Neural cell (in vitro differentiated cells): Measurements from ENCODE around the gene CLASP2. TPM values are rescaled to one million over a fixed set of nuclear protein-coding genes. Genes with fewer than 3 reads are reported as not detected.

Experiments
- H2AFZ ChIP-seq: fragments of 200-600, 300-800 bp; sonication (generic), shearing (Covaris generic); 2 replicates; pipeline ENCODE4 v1.6.0; 2014; ENCODE audit warnings: low read depth, mild to moderate bottlenecking, antibody characterized with exemption, low read length, moderate library complexity
- H3F3A ChIP-seq: fragments of 200-600 bp; shearing (Covaris generic); 2 replicates; pipeline ENCODE4 v1.6.1; 2016; ENCODE audit warnings: mild to moderate bottlenecking, moderate library complexity, mixed read lengths, antibody characterized with exemption, low read length; ENCODE audit not compliant: insufficient read depth, poor library complexity, severe bottlenecking
- H3K27ac ChIP-seq: fragments of 200-600, 300-800 bp; sonication (generic), shearing (Covaris generic); 2 replicates; pipeline ENCODE4 v1.5.1; 2014; ENCODE audit warnings: mild to moderate bottlenecking, low read length, moderate library complexity
- H3K27me3 ChIP-seq: fragments of 300-800, 200-600 bp; sonication (generic), shearing (Covaris generic); 2 replicates; pipeline ENCODE4 v1.6.0; 2014; ENCODE audit warnings: mild to moderate bottlenecking, low read depth, low read length, moderate library complexity; ENCODE audit not compliant: insufficient read depth
- H3K36me3 ChIP-seq: fragments of 300-800, 200-600 bp; sonication (generic), shearing (Covaris generic); 2 replicates; pipeline ENCODE4 v1.5.1; 2014; ENCODE audit warnings: mild to moderate bottlenecking, antibody characterized with exemption, low read length, moderate library complexity; ENCODE audit not compliant: insufficient read depth
- H3K4me2 ChIP-seq: fragments of 300-800, 200-600 bp; sonication (generic), shearing (Covaris generic); 2 replicates; pipeline ENCODE4 v1.6.0; 2014; ENCODE audit warnings: mild to moderate bottlenecking, low read length
- H3K4me3 ChIP-seq: fragments of 300-800, 200-600 bp; sonication (generic), shearing (Covaris generic); 2 replicates; pipeline ENCODE4 v1.5.1; 2014; ENCODE audit warnings: mild to moderate bottlenecking, low read length, moderate library complexity
- H3K79me2 ChIP-seq: fragments of 200-600 bp; shearing (Covaris generic); replicated peaks from 2 replicates; pipeline ENCODE4 v1.6.0; 2014; ENCODE audit warnings: mild to moderate bottlenecking, low read length, moderate library complexity; ENCODE audit not compliant: insufficient read depth
- H3K9ac ChIP-seq: fragments of 300-800, 200-600 bp; sonication (generic), shearing (Covaris generic); 2 replicates; pipeline ENCODE4 v1.6.1; 2016; ENCODE audit warnings: mild to moderate bottlenecking, low read length, mixed read lengths
- H3K9me2 ChIP-seq: fragments of 200-600 bp; shearing (Covaris generic); 2 replicates; pipeline ENCODE4 v1.6.1; 2016; ENCODE audit warnings: mild to moderate bottlenecking, low read length, mixed read lengths; ENCODE audit not compliant: insufficient read depth
- H3K9me3 ChIP-seq: fragments of 200-600, 300-800 bp; sonication (generic), shearing (Covaris generic); 2 replicates; pipeline ENCODE4 v1.6.1; 2016; ENCODE audit warnings: mild to moderate bottlenecking, mixed run types, low read length, moderate library complexity, mixed read lengths
- H4K20me1 ChIP-seq: fragments of 200-600 bp; shearing (Covaris generic); 2 replicates; pipeline ENCODE4 v1.6.1; 2016; ENCODE audit warnings: mild to moderate bottlenecking, mixed run types; ENCODE audit not compliant: insufficient read depth
- CTCF ChIP-seq: fragments of 450-650 bp; IDR thresholded peaks from 2 replicates; pipeline ENCODE4 v1.5.1; 2014; ENCODE audit warnings: antibody characterized with exemption, mild to moderate bottlenecking, moderate library complexity; ENCODE audit not compliant: poor library complexity, severe bottlenecking
- EP300 ChIP-seq: fragments of 450-650 bp; conservative IDR thresholded peaks from 2 replicates; pipeline ENCODE4 v1.6.1; 2014; ENCODE audit warnings: antibody characterized with exemption, mild to moderate bottlenecking, moderate library complexity; ENCODE audit not compliant: poor library complexity, severe bottlenecking
- EZH2 ChIP-seq: fragments of 200-600, 300-800 bp; shearing (Covaris generic), sonication (generic); IDR thresholded peaks from 2 replicates; pipeline ENCODE4 v1.6.1; 2014; ENCODE audit warnings: antibody characterized with exemption, low read length, borderline replicate concordance, mild to moderate bottlenecking; ENCODE audit not compliant: insufficient read depth, poor library complexity, severe bottlenecking
- MXI1 ChIP-seq: fragments of 450-650 bp; conservative IDR thresholded peaks from 2 replicates; pipeline ENCODE4 v1.6.1; 2014; ENCODE audit warnings: antibody characterized with exemption, mild to moderate bottlenecking; ENCODE audit not compliant: poor library complexity, severe bottlenecking
- POLR2AphosphoS5 ChIP-seq: IDR thresholded peaks from 2 replicates; pipeline ENCODE4 v1.6.1; 2012
- RAD21 ChIP-seq: fragments of 450-650 bp; conservative IDR thresholded peaks from 2 replicates; pipeline ENCODE4 v1.6.1; 2014; ENCODE audit warnings: antibody characterized with exemption, mild to moderate bottlenecking, moderate library complexity
- REST ChIP-seq: IDR thresholded peaks from 2 replicates; pipeline ENCODE4 v1.6.1; 2012; ENCODE audit warnings: borderline replicate concordance
- SMC3 ChIP-seq: fragments of 450-650 bp; conservative IDR thresholded peaks from 2 replicates; pipeline ENCODE4 v1.6.1; 2014; ENCODE audit warnings: antibody characterized with exemption, mild to moderate bottlenecking, moderate library complexity; ENCODE audit not compliant: poor library complexity
- TAF1 ChIP-seq: IDR thresholded peaks from 2 replicates; pipeline ENCODE4 v1.6.1; 2012; ENCODE audit warnings: low read depth
- polyA plus RNA-seq: library from polyadenylated mRNA; depleted of rRNA; stranded (reverse); fragments of >200 nt; gene quantifications from 2 replicates; pipeline ENCODE4 v1.2.3, GENCODE V29; 2014

CLASP2 gene
- polyA plus RNA-seq, 1 donor from 2014 or later, result 938 TPM

- no peak overlapping the region for H2AFZ ChIP-seq
- no peak overlapping the region for H3K4me2 ChIP-seq
- no peak overlapping the region for H3K27ac ChIP-seq
- no peak overlapping the region for H3K4me3 ChIP-seq
- H3K9me2 ChIP-seq, result no peaks in the 10 kb centered on the region
- H3K27me3 ChIP-seq, result no peaks in the 10 kb centered on the region
- H3K36me3 ChIP-seq, result no peaks in the 10 kb centered on the region
- H3K9ac ChIP-seq, result no peak overlapping the region
- H3K9me3 ChIP-seq, result peaks cover 8% of the 10 kb centered on the region
- no peaks in the 10 kb centered on the region for H3F3A ChIP-seq
- H4K20me1 ChIP-seq, result no peaks in the 10 kb centered on the region
- TF ChIP-seq EP300, result no peak
- no peak for TF ChIP-seq POLR2AphosphoS5
- TF ChIP-seq SMC3, result no peak
- no peak for TF ChIP-seq RAD21
- no peak for TF ChIP-seq MXI1
- no peak for TF ChIP-seq CTCF
- TF ChIP-seq EZH2, result no peak
- TF ChIP-seq REST, result no peak
- no peak for TF ChIP-seq TAF1
- peaks cover 14% of the 10 kb centered on the region for H3K79me2 ChIP-seq
Measured at GRCh38 chr3:33699275-33699674, 18.8 kb downstream of the CLASP2 start.

- no peaks in the 10 kb centered on the region for H3K9me2 ChIP-seq
- no peak overlapping the region for H3K27ac ChIP-seq
- no peaks in the 10 kb centered on the region for H3K36me3 ChIP-seq
- TF ChIP-seq MXI1 (no peak), CTCF (no peak), EP300 (no peak), POLR2AphosphoS5 (no peak), TAF1 (no peak), RAD21 (no peak), SMC3 (no peak), REST (no peak), EZH2 (no peak)
- H3F3A ChIP-seq, result no peaks in the 10 kb centered on the region
- H3K79me2 ChIP-seq, result peaks cover 5% of the 10 kb centered on the region
- H3K27me3 ChIP-seq, result no peaks in the 10 kb centered on the region
- no peak overlapping the region for H2AFZ ChIP-seq
- no peaks in the 10 kb centered on the region for H3K9me3 ChIP-seq
- no peak overlapping the region for H3K4me2 ChIP-seq
- H3K9ac ChIP-seq, result no peak overlapping the region
- H3K4me3 ChIP-seq, result no peak overlapping the region
- no peaks in the 10 kb centered on the region for H4K20me1 ChIP-seq
Measured at GRCh38 chr3:33694944-33695343, 23.1 kb downstream of the CLASP2 start.
